LNCaP clone FGC (cell line): ENCODE results near the gene GRIK4.
A peak's percentile ranks its signal among the peaks of the same experiment; 100 is the strongest.

Experiments
- DNase-seq: peaks from one replicate; pipeline ENCODE4 v3.0.0-alpha.2; 2011; ENCODE audit warnings: low read depth
- H3K4me3 ChIP-seq: 2 replicates; pipeline ENCODE4 v1.5.1; 2011; ENCODE audit warnings: mild to moderate bottlenecking, low read depth, low read length, control low read depth
- CTCF ChIP-seq: IDR thresholded peaks from 2 replicates; pipeline ENCODE4 v1.5.1; 2012; ENCODE audit warnings: mild to moderate bottlenecking; ENCODE audit not compliant: control insufficient read depth, insufficient read depth; ENCODE audit errors: extremely low read depth

GRIK4 gene

GRCh38 chr11:120520091-120520822 is 8.7 kb downstream of the GRIK4 start:
- H3K4me3 ChIP-seq, result no peak overlapping the region
- no peak for TF ChIP-seq CTCF
- no peak for DNase-seq

- no peak for DNase-seq
- H3K4me3 ChIP-seq, result no peak overlapping the region
- no peak for TF ChIP-seq CTCF
Observed at GRCh38 chr11:120521176-120521575, 9.6 kb downstream of the GRIK4 start.

- no peak overlapping the region for H3K4me3 ChIP-seq
- no peak for TF ChIP-seq CTCF
- no peak for DNase-seq
Observed at GRCh38 chr11:120522021-120522420, 10.5 kb downstream of the GRIK4 start.

- no peak for TF ChIP-seq CTCF
- H3K4me3 ChIP-seq, result no peak overlapping the region
- DNase-seq, result no peak
Observed at GRCh38 chr11:120522736-120523135, 11.2 kb downstream of the GRIK4 start.

GRCh38 chr11:120523196-120523595 is 11.6 kb downstream of the GRIK4 start:
- DNase-seq, result peak; percentile 81
- no peak overlapping the region for H3K4me3 ChIP-seq
- no peak for TF ChIP-seq CTCF

GRCh38 chr11:120524536-120525085 is 13.1 kb downstream of the GRIK4 start:
- no peak overlapping the region for H3K4me3 ChIP-seq
- no peak for DNase-seq
- no peak for TF ChIP-seq CTCF
